Right lobe of liver (tissue), 4 donors: ENCODE data around the gene PTPRCAP.

ENCODE experiments used
- POLR2A ChIP-seq: fragments of 450-650 bp; IDR thresholded peaks from one replicate; pipeline ENCODE4 v1.6.1; 2017; ENCODE audit warnings: antibody characterized with exemption, mild to moderate bottlenecking
- TF ChIP-seq, protein P1 (sequence below), 4 donors: fragments of 200-600 bp in 3 of 4; fragments of 450-650 bp in 1 of 4; IDR thresholded peaks; one replicate each; pipeline versions ENCODE4 v1.5.1 to v1.8.0; 2016 to 2022; ENCODE audit warnings: antibody characterized with exemption in 4 of 4, mild to moderate bottlenecking in 2 of 4
- donor health status: DM: no; HTN: no; CAD: no.
- donor health status: DM: no; HTN: no; CAD: no.
- donor health status: DM: no; HTN: yes; CAD: no.

DNA sequence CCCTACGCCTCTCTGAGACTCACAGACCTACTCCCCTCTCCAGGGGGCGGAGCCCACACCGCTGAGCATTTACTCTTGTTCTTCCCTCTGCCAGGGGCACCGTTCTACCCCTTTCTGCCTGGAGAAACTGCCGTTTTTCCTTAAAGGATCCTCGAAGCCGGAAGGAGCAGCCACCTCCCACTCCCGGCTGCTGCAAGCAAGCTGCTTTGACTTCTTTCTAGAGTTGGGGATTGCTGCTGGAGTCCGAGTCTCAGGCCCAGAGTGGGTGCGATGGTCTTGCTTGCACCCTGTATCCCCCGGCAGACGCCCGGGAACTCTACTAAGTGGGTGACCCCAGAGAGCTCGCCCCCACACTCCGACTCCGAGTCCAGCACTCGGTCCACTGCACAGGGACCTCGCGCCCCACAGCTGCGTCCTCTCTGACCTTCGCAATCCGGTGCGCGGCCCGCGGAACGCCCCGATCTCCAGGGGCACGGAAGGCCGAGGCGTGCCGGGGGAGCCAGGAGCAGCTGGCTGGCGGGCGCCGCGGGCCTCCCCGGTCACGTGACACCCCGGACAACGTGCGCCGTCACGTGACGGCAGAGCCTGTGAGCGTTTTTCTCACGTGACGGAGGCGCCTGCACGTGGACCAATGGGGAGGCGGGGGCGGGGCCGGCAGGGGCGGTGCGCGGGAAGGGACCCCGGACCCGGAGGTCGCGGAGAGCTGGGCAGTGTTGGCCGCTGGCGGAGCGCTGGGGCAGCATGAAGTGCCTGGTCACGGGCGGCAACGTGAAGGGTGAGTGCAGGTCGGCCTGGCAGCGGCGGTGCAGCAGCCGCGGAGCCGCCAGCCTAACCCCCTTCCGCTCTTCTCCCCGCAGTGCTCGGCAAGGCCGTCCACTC is 45.9 kb downstream of the PTPRCAP start, which contains the start of gene RAD9A:
- TF ChIP-seq POLR2A: peak; percentile 63
- TF ChIP-seq, protein P1, sequence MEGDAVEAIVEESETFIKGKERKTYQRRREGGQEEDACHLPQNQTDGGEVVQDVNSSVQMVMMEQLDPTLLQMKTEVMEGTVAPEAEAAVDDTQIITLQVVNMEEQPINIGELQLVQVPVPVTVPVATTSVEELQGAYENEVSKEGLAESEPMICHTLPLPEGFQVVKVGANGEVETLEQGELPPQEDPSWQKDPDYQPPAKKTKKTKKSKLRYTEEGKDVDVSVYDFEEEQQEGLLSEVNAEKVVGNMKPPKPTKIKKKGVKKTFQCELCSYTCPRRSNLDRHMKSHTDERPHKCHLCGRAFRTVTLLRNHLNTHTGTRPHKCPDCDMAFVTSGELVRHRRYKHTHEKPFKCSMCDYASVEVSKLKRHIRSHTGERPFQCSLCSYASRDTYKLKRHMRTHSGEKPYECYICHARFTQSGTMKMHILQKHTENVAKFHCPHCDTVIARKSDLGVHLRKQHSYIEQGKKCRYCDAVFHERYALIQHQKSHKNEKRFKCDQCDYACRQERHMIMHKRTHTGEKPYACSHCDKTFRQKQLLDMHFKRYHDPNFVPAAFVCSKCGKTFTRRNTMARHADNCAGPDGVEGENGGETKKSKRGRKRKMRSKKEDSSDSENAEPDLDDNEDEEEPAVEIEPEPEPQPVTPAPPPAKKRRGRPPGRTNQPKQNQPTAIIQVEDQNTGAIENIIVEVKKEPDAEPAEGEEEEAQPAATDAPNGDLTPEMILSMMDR (IDR thresholded peaks at IDR 0.05): no peak
